ENCODE data around the gene PRKCH.

PRKCH gene

GRCh38 chr14:61365667-61366212, 44.4 kb downstream of the PRKCH start:
- no peak for DNase-seq (ENCODE audit: low read depth)

DNA sequence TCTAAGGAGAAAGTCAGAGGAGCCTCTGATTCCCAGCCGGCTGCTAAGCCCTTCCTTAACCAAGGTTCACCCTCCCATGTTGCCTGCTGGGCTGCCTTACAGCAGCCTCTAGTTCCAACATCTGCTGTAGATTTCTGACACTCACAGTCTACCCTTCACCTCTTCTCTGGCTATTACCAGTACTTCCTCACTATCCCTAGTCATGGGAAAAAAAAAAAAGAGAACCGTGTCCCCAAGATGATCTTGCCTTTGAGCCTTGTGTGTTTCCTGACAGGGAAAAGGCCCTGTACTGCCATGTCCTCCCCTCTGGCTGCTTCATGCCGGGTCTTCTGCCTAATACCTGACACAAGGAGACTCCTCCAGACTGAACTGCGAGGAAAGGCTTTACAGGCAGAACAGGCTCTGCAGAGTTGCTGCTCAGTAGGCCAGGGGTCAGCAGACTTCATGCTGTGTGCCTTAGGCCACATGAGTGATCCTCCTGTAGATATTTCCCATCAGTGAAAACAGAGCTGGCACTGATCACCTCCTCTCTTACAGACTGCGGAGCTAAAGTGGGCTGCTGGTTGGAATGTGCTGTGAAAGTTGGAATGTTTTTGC, 46.8 kb downstream of the PRKCH start:
- DNase-seq (ENCODE audit: low read depth), result no peak

DNA sequence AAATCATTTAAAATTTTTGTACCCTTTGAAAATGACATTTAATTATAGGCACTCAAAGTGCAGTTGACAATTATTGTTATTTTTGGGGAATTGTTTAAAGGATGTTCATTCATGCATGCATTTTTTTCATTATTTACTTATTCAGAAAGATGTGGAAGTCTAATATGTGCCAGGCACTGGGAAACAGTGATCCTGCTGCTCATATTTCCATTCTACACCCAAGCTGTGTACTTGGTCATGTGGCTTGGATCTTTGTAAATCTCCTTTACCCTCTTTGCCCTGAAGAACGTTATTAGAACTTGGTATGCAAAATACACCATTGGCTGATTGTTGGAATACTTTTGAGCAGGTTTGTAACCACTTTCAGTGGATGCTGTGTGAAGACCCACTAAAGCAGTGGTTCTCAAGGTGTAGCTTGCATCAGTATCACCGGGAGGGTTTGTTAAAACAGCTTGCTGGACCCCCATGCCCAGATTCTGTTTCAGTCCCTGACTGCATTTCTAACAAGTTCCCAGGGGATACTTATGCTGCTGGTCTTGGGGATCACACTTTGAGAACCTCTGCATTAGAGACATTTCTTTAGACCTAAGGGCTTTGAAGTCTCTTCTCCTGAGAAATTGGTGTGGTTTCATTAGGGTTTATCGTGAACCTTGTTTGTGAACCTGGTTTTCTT, 47.5 kb downstream of the PRKCH start:
- DNase-seq (ENCODE audit: low read depth), result no peak

DNA sequence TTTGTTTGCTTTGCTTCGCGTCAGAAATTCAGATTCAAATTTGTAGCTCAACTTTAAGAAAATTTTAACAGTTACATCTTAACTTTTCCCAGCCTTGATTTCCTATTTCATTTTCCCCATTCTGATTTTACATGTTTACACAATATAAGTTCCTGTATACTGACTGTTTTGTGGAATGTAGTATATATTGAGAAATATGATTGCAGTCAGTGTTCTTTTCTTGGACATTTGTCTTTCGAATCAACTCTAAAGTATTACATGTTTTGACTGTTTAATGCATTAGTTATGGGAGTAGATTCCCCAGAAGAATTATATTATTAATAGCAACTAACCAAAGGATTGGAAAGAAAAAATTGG, 48.1 kb downstream of the PRKCH start:
- no peak for DNase-seq (ENCODE audit: low read depth)

- DNase-seq (ENCODE audit: low read depth), result no peak
Measured at GRCh38 chr14:61372379-61372778, 51.0 kb downstream of the PRKCH start.

GRCh38 chr14:61372842-61373555, 51.6 kb downstream of the PRKCH start:
- no peak for DNase-seq (ENCODE audit: low read depth)

- no peak for DNase-seq (ENCODE audit: low read depth)
Measured at GRCh38 chr14:61374284-61374683, 52.9 kb downstream of the PRKCH start.

GRCh38 chr14:61375218-61375617, 53.8 kb downstream of the PRKCH start:
- no peak for DNase-seq (ENCODE audit: low read depth)

GRCh38 chr14:61376314-61376713, 54.9 kb downstream of the PRKCH start:
- DNase-seq (ENCODE audit: low read depth), result no peak

DNA sequence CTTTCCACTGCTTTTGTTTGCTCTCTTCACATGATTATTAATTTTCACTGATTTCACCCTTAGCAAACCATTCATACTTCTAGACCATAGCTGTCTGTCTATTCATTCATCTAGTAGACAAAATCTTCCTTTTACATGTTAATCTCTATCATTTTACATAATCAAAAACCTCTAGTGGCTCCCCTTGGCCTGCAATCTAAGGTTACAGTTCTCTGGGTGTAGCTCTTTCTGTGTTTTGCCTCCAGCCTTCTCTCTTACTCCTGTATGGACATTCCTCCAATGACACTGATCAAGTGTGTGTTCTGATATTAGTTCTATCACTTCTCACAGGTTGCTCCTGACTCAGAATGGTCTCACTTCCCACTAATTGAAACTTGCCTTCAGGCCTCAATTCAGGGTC, 56.4 kb downstream of the PRKCH start:
- no peak for DNase-seq (ENCODE audit: low read depth)

DNA sequence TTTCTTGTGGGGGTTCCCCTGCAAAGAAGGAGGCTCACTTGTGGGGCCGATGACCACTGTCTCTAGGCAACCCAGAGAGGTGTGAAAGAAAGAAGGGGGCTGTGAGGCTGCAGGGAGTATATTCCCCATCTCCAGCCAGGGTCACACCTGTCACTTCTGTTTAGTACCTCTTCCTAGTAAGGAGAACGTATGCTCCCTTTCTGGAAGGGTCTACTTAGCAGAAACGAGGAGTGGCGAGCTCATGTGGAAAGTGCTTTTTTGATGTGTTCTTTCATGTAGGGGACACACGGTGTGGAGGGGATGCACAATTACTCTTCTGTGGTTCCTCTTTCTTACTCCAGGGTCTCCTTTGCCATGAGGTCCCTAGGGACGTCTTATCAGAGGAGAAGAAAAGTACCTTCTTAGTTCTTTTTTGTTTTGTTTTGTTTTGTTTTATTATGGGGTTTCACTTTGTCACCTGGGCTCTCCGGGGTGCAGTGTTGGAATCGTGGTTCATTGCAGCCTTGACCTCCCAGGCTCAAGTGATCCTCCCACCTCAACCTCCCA, 58.3 kb downstream of the PRKCH start:
- no peak for DNase-seq (ENCODE audit: low read depth)

- no peak for DNase-seq (ENCODE audit: low read depth)
Measured at GRCh38 chr14:61380984-61381383, 59.6 kb downstream of the PRKCH start.

DNA sequence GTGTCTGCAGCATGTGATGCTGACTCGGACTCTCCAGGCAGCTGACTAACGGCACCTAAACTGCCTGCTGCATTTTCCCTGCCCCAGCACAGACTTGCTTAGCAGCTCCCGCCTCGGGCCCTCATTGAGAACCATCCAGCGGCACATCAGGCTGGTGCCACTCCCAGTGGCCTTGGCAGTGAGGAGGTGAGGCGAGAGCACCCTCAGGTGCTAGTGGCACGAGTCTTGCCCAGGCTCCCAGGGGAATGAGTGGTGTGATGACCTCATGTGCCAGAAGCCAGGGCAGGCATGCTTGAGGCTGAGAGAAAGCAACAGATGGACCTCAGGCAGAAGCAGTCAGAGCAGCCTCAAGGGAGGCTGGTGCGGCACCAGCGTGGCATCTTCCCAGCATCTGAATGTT, 60.2 kb downstream of the PRKCH start:
- no peak for DNase-seq (ENCODE audit: low read depth)

- DNase-seq (ENCODE audit: low read depth), result no peak
Measured at GRCh38 chr14:61382842-61383241, 61.5 kb downstream of the PRKCH start.

- no peak for DNase-seq (ENCODE audit: low read depth)
Measured at GRCh38 chr14:61385002-61385685, 63.8 kb downstream of the PRKCH start.

DNA sequence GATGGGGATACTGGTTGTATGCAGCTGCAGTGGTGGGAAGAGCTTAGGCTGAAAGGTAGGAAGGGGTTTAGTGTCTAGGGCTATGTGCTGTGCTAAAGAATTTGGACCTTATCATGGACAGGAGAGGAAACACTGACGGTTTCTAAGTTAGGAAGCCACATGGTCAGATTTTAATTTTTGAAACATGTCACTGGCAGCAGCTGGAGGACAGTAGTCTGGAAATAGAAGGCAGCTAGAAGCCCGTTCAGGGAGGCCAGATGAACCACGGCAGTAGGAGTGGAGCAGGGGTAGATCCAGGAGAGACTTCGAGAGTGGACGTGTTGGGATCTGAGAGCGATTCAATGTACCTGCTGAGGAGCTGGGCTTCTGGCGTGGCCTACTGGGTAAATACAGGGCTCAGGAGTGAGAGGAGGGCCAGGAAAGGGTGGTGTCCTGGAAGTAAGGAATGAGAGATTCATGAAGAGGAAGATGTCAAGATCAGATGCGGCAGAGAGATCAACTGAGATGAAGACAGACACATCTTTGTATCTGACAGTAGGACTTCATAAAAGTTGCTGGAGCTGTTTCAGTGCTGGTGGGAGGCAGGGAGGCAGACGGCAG, 64.9 kb downstream of the PRKCH start:
- DNase-seq (ENCODE audit: low read depth), result no peak

GRCh38 chr14:61387076-61387475, 65.7 kb downstream of the PRKCH start:
- no peak for DNase-seq (ENCODE audit: low read depth)

DNA sequence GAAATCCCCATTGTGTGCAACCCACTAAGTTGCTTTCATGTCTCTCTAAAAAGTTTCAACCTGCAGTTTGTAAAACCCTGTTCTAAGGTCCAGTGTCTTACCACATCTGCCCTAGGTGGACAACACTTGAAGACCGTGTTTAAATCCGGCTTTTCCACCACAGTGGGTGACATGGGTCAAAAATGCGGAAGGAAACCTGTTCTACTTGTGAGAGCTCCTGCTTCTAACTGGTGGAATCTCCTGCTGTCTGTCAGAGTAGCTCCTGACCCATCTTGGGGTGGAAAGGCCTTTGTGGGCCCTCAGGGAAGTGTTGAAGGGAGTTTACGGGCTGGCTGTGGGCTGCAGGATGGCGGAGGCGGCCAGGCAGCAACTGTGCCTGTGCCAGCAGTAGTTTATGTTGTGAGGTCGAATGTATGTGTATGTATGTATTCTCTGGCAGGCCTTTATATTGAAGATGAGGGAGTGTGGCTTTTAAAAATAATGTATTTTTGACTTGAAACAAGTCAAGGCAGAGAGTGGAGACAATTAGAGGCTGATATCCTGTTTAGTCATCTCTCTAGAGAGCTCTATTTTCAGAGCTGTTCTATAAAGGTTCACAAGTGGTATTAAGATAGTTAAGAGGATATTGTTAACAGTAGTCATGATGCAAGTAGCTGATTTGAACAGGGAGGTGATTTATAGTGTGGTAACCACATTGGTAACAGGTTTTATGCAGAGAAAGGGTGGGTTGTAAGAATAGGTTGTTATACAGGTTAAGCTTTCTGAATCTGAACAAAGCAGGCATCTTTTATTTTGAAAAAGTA, 67.0 kb downstream of the PRKCH start:
- peak; percentile 10 for DNase-seq (ENCODE audit: low read depth)

DNA sequence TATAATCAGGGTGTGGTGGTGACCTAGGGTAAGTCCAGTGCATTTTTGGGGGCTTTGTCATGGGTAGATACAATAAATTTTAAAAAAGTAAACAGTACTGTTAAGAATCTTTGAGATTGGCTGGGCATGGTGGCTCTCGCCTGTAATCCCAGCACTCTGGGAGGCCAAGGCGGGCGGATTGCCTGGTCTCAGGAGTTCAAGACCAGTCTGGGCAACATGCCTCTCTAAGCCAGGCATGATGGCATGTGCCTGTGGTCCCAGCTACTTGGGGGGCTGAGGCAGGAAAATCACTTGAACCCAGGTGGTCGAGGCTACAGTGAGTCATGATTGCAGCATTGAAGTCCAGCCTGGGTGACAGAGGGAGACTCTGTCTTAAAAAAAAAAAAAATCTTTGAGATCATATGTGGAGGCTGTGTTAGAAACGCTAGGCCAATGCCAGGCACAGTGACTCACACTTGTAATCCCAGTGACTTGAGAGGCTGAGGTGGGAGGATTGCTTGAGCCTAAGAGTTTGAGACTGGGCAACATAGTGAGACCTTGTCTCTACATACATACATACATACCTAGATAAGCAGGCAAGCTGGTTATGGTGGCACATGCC, 67.7 kb downstream of the PRKCH start:
- no peak for DNase-seq (ENCODE audit: low read depth)

GRCh38 chr14:61391119-61391518, 69.7 kb downstream of the PRKCH start:
- DNase-seq (ENCODE audit: low read depth), result no peak

DNA sequence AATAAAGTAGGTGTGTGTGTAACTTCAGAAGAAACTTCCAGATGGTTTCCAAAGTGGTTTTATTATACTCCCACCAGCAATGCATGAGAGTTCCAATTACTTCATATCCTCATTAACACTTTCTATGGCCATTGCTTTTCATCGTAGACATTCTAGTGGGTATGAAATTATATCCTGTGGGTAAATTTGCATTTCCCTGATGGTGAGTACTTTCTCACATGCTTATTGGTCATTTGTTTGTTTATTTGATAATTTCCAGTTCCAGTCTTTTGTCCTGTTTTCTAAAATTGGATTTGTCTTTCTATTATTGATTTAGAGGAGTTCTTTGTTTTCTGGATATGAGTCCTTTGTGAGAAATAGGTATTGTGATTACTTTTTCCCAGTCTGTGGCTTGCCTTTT, 70.9 kb downstream of the PRKCH start:
- DNase-seq (ENCODE audit: low read depth), result no peak
